Caco-2 (cell line): Measurements from ENCODE around the gene RXRG. TPM values are rescaled to one million over a fixed set of nuclear protein-coding genes. Genes with fewer than 3 reads are reported as not detected.
A peak's percentile ranks its signal among the peaks of the same experiment; 100 is the strongest.

ENCODE experiments used
- BruUV-seq: library from RNA; stranded (reverse); fragments of 400-500 nt; replicated peaks from 2 replicates; lab custom pipeline; 2021; lab: Mats Ljungman, UMichigan
- CTCF ChIA-PET: fragments of 300-600 bp; sonication (Branson Sonifier 250); formaldehyde crosslinking; loops from one replicate; lab custom pipeline; 2022; ENCODE audit warnings: antibody characterized with exemption; lab: Charles Lee
- POLR2A ChIA-PET: fragments of 300-600 bp; sonication (Branson Sonifier 250); formaldehyde crosslinking; loops from one replicate; lab custom pipeline; 2022; ENCODE audit warnings: antibody characterized with exemption; lab: Charles Lee
- DNase-seq, 2 experiments: peaks; one replicate each; pipeline versions ENCODE4 v3.0.0 to v3.0.0-alpha.2; 2020 to 2022
- H3K27me3 ChIP-seq: replicated peaks from 2 replicates; pipeline ENCODE4 v1.6.0; 2011; ENCODE audit warnings: low read length; ENCODE audit not compliant: control insufficient read depth, insufficient read depth
- H3K36me3 ChIP-seq: 2 replicates; pipeline ENCODE4 v1.5.1; 2011; ENCODE audit warnings: low read length; ENCODE audit not compliant: control insufficient read depth, insufficient read depth
- H3K4me1 ChIP-seq: fragments of 250-450 bp; sonication (Bioruptor Pico); 2 replicates; pipeline ENCODE4 v1.5.1; 2020; ENCODE audit warnings: mild to moderate bottlenecking
- H3K4me3 ChIP-seq: 2 replicates; pipeline ENCODE4 v1.5.1; 2011; ENCODE audit warnings: low read depth, mild to moderate bottlenecking, control low read depth, low read length
- H3K9me3 ChIP-seq: fragments of 250-450 bp; sonication (Bioruptor Pico); 2 replicates; pipeline ENCODE4 v1.5.1; 2020; ENCODE audit warnings: mild to moderate bottlenecking, moderate library complexity
- H3K27ac Mint-ChIP-seq: one replicate; pipeline ENCODE4 v1.8.0; 2022; ENCODE audit warnings: mixed read lengths; ENCODE audit not compliant: unreplicated experiment
- H3K27me3 Mint-ChIP-seq: one replicate; pipeline ENCODE4 v1.8.0; 2022; ENCODE audit warnings: mixed read lengths; ENCODE audit not compliant: insufficient read depth, unreplicated experiment
- H3K36me3 Mint-ChIP-seq: one replicate; pipeline ENCODE4 v1.8.0; 2022; ENCODE audit warnings: mild to moderate bottlenecking, mixed read lengths; ENCODE audit not compliant: insufficient read depth, unreplicated experiment
- H3K4me1 Mint-ChIP-seq: one replicate; pipeline ENCODE4 v1.8.0; 2022; ENCODE audit warnings: low read depth, mixed read lengths; ENCODE audit not compliant: unreplicated experiment
- H3K4me3 Mint-ChIP-seq: one replicate; pipeline ENCODE4 v1.8.0; 2022; ENCODE audit warnings: mild to moderate bottlenecking, moderate library complexity, mixed read lengths; ENCODE audit not compliant: unreplicated experiment
- H3K9me3 Mint-ChIP-seq: one replicate; pipeline ENCODE4 v1.8.0; 2022; ENCODE audit warnings: mixed read lengths; ENCODE audit not compliant: unreplicated experiment
- CTCF ChIP-seq, 2 experiments: fragments of 200-600 bp in 1 of 2; IDR thresholded peaks; 1 replicate in 1 of 2; 2 replicates in 1 of 2; pipeline versions ENCODE4 v1.5.1 to v1.8.0; 2011 to 2022; ENCODE audit warnings: antibody characterized with exemption in 1 of 2, control low read depth in 1 of 2, inconsistent platforms in 1 of 2, low read depth in 1 of 2, low read length in 1 of 2, mild to moderate bottlenecking in 1 of 2, moderate library complexity in 1 of 2; ENCODE audit not compliant: insufficient read depth in 1 of 2, severe bottlenecking in 1 of 2, unreplicated experiment in 1 of 2
- intact Hi-C: fragments of 100-400 bp; cut with micrococcal nuclease; formaldehyde crosslinking; loops from one replicate; pipeline ENCODE4 v1.10.0; 2022; ENCODE audit not compliant: unreplicated experiment
- total RNA-seq: library from RNA; stranded (reverse); gene quantifications from 2 replicates; pipeline ENCODE4 v1.2.3, GENCODE V29; 2022

RXRG gene
- total RNA-seq, 1 experiment from 2014 or later, result not detected

GRCh38 chr1:165484532-165484931 is 39.6 kb upstream of the RXRG start:
- H3K9me3 Mint-ChIP-seq, result no peaks in the 10 kb centered on the region
- intact Hi-C loops, result no loop called here
- no peaks in the 10 kb centered on the region for H3K9me3 ChIP-seq
- no peak overlapping the region for H3K27ac Mint-ChIP-seq
- ChIA-PET POLR2A (no interaction called here), CTCF (no interaction called here)
- TF ChIP-seq CTCF (IDR thresholded peaks at IDR 0.05; ENCODE audit: insufficient read depth in 1 of 2, low read depth in 1 of 2, low read length in 1 of 2, severe bottlenecking in 1 of 2, unreplicated experiment in 1 of 2), result no peak
- H3K36me3 ChIP-seq, result no peaks in the 10 kb centered on the region
- H3K4me1 ChIP-seq, result no peaks in the 10 kb centered on the region
- peaks cover 4% of the 10 kb centered on the region for H3K27me3 Mint-ChIP-seq
- BruUV-seq, result no TSS peak
- H3K4me3 ChIP-seq, result no peak overlapping the region
- no peaks in the 10 kb centered on the region for H3K27me3 ChIP-seq
- no peak overlapping the region for H3K4me3 Mint-ChIP-seq
- H3K36me3 Mint-ChIP-seq, result no peaks in the 10 kb centered on the region
- no peak for DNase-seq
- no peaks in the 10 kb centered on the region for H3K4me1 Mint-ChIP-seq

GRCh38 chr1:165483412-165483811 is 38.5 kb upstream of the RXRG start:
- BruUV-seq, result no TSS peak
- Mint-ChIP-seq H3K9me3 (no peaks in the 10 kb centered on the region), H3K27me3 (peaks cover 7% of the 10 kb centered on the region), H3K4me1 (no peaks in the 10 kb centered on the region), H3K36me3 (no peaks in the 10 kb centered on the region), H3K27ac (no peak overlapping the region), H3K4me3 (no peak overlapping the region)
- intact Hi-C loops, result no loop called here
- DNase-seq, result no peak
- Histone ChIP-seq H3K27me3 (no peaks in the 10 kb centered on the region), H3K4me3 (no peak overlapping the region), H3K9me3 (no peaks in the 10 kb centered on the region), H3K4me1 (no peaks in the 10 kb centered on the region), H3K36me3 (no peaks in the 10 kb centered on the region)
- no peak for TF ChIP-seq CTCF (IDR thresholded peaks at IDR 0.05; ENCODE audit: insufficient read depth in 1 of 2, low read depth in 1 of 2, low read length in 1 of 2, severe bottlenecking in 1 of 2, unreplicated experiment in 1 of 2)
- POLR2A ChIA-PET, result no interaction called here
- CTCF ChIA-PET, result no interaction called here

GRCh38 chr1:165481820-165482532 is 37.0 kb upstream of the RXRG start:
- DNase-seq, result peak in 1 of 2 experiments; percentile 2
- H3K4me3 ChIP-seq, result no peak overlapping the region
- Mint-ChIP-seq H3K4me3 (no peak overlapping the region), H3K27me3 (peaks cover 7% of the 10 kb centered on the region), H3K36me3 (no peaks in the 10 kb centered on the region), H3K27ac (no peak overlapping the region), H3K4me1 (no peaks in the 10 kb centered on the region), H3K9me3 (no peaks in the 10 kb centered on the region)
- intact Hi-C loops, result no loop called here
- no peaks in the 10 kb centered on the region for H3K27me3 ChIP-seq
- TF ChIP-seq CTCF (IDR thresholded peaks at IDR 0.05; ENCODE audit: insufficient read depth in 1 of 2, low read depth in 1 of 2, low read length in 1 of 2, severe bottlenecking in 1 of 2, unreplicated experiment in 1 of 2), result no peak
- BruUV-seq, result no TSS peak
- ChIA-PET CTCF (no interaction called here), POLR2A (no interaction called here)
- no peaks in the 10 kb centered on the region for H3K9me3 ChIP-seq
- no peaks in the 10 kb centered on the region for H3K36me3 ChIP-seq
- no peaks in the 10 kb centered on the region for H3K4me1 ChIP-seq
